Adrenal gland (tissue), 5 donors: ENCODE results near the gene NAV2.

Experiments used
- POLR2A ChIP-seq, 2 donors: fragments of 450-650 bp; IDR thresholded peaks; one replicate each; pipeline ENCODE4 v1.6.1; 2017; ENCODE audit warnings: antibody characterized with exemption in 2 of 2, mild to moderate bottlenecking in 2 of 2, moderate library complexity in 1 of 2
- TF ChIP-seq, protein P1 (sequence below), 6 experiments: fragments of 450-650 bp in 4 of 6; fragments of 200-600 bp in 2 of 6; sonication (generic) in 1 of 6; IDR thresholded peaks; 1 replicate in 5 of 6; 2 replicates in 1 of 6; pipeline versions ENCODE4 v1.5.1 to v1.8.0; 2016 to 2021; ENCODE audit warnings: antibody characterized with exemption in 6 of 6, mild to moderate bottlenecking in 2 of 6, moderate library complexity in 1 of 6
- donor health status: DM: no; HTN: no; CAD: no.

DNA sequence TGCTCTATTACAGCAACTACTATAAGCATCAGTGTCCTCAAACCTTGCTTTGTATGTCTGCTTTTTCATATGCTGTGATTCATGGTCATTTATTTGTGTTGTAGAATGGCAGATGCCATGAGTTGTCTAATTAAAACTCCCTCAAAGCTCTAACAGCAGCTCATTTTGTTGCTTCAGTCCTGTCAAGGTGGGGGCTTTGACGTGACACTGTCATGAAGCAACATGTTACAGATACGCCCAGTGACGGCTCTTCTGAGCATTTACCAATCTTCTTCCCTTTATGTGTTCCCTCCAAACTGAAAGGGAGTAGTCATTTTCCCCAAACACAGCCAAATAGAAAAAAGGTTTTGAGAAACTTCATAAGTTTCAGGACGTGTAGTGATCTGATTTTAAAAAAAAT is 340.9 kb downstream of the NAV2 start:
- TF ChIP-seq POLR2A (IDR thresholded peaks at IDR 0.05), result no peak
- TF ChIP-seq, protein P1, sequence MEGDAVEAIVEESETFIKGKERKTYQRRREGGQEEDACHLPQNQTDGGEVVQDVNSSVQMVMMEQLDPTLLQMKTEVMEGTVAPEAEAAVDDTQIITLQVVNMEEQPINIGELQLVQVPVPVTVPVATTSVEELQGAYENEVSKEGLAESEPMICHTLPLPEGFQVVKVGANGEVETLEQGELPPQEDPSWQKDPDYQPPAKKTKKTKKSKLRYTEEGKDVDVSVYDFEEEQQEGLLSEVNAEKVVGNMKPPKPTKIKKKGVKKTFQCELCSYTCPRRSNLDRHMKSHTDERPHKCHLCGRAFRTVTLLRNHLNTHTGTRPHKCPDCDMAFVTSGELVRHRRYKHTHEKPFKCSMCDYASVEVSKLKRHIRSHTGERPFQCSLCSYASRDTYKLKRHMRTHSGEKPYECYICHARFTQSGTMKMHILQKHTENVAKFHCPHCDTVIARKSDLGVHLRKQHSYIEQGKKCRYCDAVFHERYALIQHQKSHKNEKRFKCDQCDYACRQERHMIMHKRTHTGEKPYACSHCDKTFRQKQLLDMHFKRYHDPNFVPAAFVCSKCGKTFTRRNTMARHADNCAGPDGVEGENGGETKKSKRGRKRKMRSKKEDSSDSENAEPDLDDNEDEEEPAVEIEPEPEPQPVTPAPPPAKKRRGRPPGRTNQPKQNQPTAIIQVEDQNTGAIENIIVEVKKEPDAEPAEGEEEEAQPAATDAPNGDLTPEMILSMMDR (IDR thresholded peaks at IDR 0.05), result no peak
